ENCODE data around the gene NCAPG2.

DNA sequence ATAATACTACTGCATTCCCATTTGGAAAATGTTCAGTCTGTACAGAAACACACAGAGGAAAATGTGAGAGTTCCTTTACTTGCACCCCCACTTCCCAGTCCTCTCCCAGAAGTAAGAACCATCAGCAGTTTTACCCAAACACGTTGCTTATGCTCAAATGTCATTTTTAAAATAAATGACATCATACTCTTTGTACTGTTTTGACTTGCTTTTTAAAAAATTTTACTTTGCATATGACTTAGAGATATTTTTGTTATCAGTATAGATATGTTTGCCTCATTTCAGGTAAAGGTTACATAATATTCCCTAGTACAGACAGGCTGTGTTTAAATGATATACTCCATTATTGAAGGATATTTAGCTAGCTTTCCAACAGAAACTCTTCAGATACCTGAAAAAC, 103.5 kb downstream of the NCAPG2 start:
- no peak for TF ChIP-seq CEBPB (IDR thresholded peaks at IDR 0.05)
- no peak for TF ChIP-seq KDM5A (IDR thresholded peaks at IDR 0.05)
- TF ChIP-seq, protein P1, sequence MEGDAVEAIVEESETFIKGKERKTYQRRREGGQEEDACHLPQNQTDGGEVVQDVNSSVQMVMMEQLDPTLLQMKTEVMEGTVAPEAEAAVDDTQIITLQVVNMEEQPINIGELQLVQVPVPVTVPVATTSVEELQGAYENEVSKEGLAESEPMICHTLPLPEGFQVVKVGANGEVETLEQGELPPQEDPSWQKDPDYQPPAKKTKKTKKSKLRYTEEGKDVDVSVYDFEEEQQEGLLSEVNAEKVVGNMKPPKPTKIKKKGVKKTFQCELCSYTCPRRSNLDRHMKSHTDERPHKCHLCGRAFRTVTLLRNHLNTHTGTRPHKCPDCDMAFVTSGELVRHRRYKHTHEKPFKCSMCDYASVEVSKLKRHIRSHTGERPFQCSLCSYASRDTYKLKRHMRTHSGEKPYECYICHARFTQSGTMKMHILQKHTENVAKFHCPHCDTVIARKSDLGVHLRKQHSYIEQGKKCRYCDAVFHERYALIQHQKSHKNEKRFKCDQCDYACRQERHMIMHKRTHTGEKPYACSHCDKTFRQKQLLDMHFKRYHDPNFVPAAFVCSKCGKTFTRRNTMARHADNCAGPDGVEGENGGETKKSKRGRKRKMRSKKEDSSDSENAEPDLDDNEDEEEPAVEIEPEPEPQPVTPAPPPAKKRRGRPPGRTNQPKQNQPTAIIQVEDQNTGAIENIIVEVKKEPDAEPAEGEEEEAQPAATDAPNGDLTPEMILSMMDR (IDR thresholded peaks at IDR 0.05): no peak
- TF ChIP-seq NR3C1 (IDR thresholded peaks at IDR 0.05): no peak
- TF ChIP-seq REST (IDR thresholded peaks at IDR 0.05): no peak
- TF ChIP-seq EP300 (IDR thresholded peaks at IDR 0.05): no peak
- no peak for TF ChIP-seq JUN (IDR thresholded peaks at IDR 0.05)
- no peak for TF ChIP-seq RCOR1 (IDR thresholded peaks at IDR 0.05; ENCODE audit: low read depth, low read length)
- TF ChIP-seq CHD2 (IDR thresholded peaks at IDR 0.05; ENCODE audit: low read length, partially characterized antibody): no peak
- TF ChIP-seq POLR2A (IDR thresholded peaks at IDR 0.05; ENCODE audit: low read length): no peak
- no peak for TF ChIP-seq RFX5 (IDR thresholded peaks at IDR 0.05)
- TF ChIP-seq JUNB (IDR thresholded peaks at IDR 0.05): no peak
- TF ChIP-seq ZFP36 (IDR thresholded peaks at IDR 0.05; ENCODE audit: borderline replicate concordance, partially characterized antibody): no peak
- no peak for TF ChIP-seq RAD21 (conservative IDR thresholded peaks at IDR 0.05 in 1 of 2, IDR thresholded peaks at IDR 0.05 in 1 of 2)
